Mammary epithelial cell (primary cell): ENCODE data around the gene ILKAP.

Experiments
- CTCF ChIP-seq, 2 donors: IDR thresholded peaks in 1 of 2; conservative IDR thresholded peaks in 1 of 2; 2 replicates each; pipeline ENCODE4 v1.5.1; 2011 to 2012; ENCODE audit warnings: inconsistent platforms in 2 of 2, low read length in 2 of 2, mild to moderate bottlenecking in 2 of 2, control low read depth in 1 of 2, low read depth in 1 of 2; ENCODE audit not compliant: insufficient read depth in 1 of 2; ENCODE audit errors: extremely low read depth in 1 of 2
- EZH2 ChIP-seq: IDR thresholded peaks from 2 replicates; pipeline ENCODE4 v1.6.1; 2012; ENCODE audit warnings: low read length, inconsistent platforms, borderline replicate concordance

GRCh38 chr2:238183821-238184220 is 19.7 kb downstream of the ILKAP start:
- TF ChIP-seq CTCF (conservative IDR thresholded peaks at IDR 0.05 in 1 of 2, IDR thresholded peaks at IDR 0.05 in 1 of 2; ENCODE audit: extremely low read depth in 1 of 2, insufficient read depth in 1 of 2, low read depth in 1 of 2, low read length in 2 of 2) (no peak), EZH2 (no peak)
